PFSK-1 (cell line): Measurements from ENCODE around the gene GEMIN7.

Experiments used
- FOXP2 ChIP-seq: optimal IDR thresholded peaks from 2 replicates; pipeline ENCODE3; 2011; ENCODE audit warnings: borderline replicate concordance, control low read depth, inconsistent platforms; ENCODE audit not compliant: insufficient read depth; ENCODE audit errors: extremely low read length, extremely low read depth
- POLR2AphosphoS5 ChIP-seq: IDR thresholded peaks from 2 replicates; pipeline ENCODE4 v1.6.1; 2012; ENCODE audit warnings: low read depth, mild to moderate bottlenecking, control low read depth, low read length, moderate library complexity
- REST ChIP-seq, 2 experiments: IDR thresholded peaks; 2 replicates each; pipeline versions ENCODE4 v1.6.1 to v1.8.0; 2011 to 2012; ENCODE audit warnings: low read depth in 2 of 2, low read length in 2 of 2, control low read depth in 1 of 2, inconsistent platforms in 1 of 2, mild to moderate bottlenecking in 1 of 2, moderate library complexity in 1 of 2; ENCODE audit not compliant: insufficient read depth in 1 of 2
- SIN3A ChIP-seq: IDR thresholded peaks from 2 replicates; pipeline ENCODE4 v1.6.1; 2012; ENCODE audit warnings: mild to moderate bottlenecking, low read length, moderate library complexity, borderline replicate concordance; ENCODE audit not compliant: insufficient read depth
- TAF1 ChIP-seq: IDR thresholded peaks from 2 replicates; pipeline ENCODE4 v1.6.1; 2012; ENCODE audit warnings: low read length, control low read depth, borderline replicate concordance; ENCODE audit not compliant: insufficient read depth

- TF ChIP-seq POLR2AphosphoS5 (no peak), SIN3A (no peak), TAF1 (no peak), FOXP2 (no peak), REST (IDR thresholded peaks at IDR 0.05; ENCODE audit: insufficient read depth in 1 of 2, low read depth in 2 of 2, low read length in 2 of 2) (no peak)
Observed at GRCh38 chr19:45075301-45076028, 3.6 kb upstream of the GEMIN7 start.
